ENCODE data around the gene RO60.

RO60 gene

GRCh38 chr1:193060938-193061337 is 1.5 kb downstream of the RO60 start:
- peak overlapping the region; percentile 96 for H3K9ac ChIP-seq (ENCODE audit: low read length)
- no peaks in the 10 kb centered on the region for H3K27me3 ChIP-seq (ENCODE audit: low read depth, low read length)
- H3K4me2 ChIP-seq (ENCODE audit: low read length) = peak overlapping the region; percentile 90
- H3K4me1 ChIP-seq (ENCODE audit: low read length) = peaks cover 39% of the 10 kb centered on the region
- H3K27ac ChIP-seq (ENCODE audit: low read length) = no peak overlapping the region
- peaks cover 99% of the 10 kb centered on the region for H3K79me2 ChIP-seq (ENCODE audit: low read length)
- TF ChIP-seq EZH2phosphoT487 (IDR thresholded peaks at IDR 0.05; ENCODE audit: low read depth) (no peak), CTCF (IDR thresholded peaks at IDR 0.05; ENCODE audit: low read depth, low read length) (no peak)
- no peak overlapping the region for H2AFZ ChIP-seq (ENCODE audit: low read depth, low read length)
- no peaks in the 10 kb centered on the region for H3K9me3 ChIP-seq (ENCODE audit: insufficient read depth, low read length)
- peaks cover 26% of the 10 kb centered on the region for H4K20me1 ChIP-seq (ENCODE audit: insufficient read depth, low read length)
- peak overlapping the region; percentile 87 for H3K4me3 ChIP-seq (ENCODE audit: low read length)
- H3K36me3 ChIP-seq (replicated peaks; ENCODE audit: low read depth, low read length) = peaks cover 17% of the 10 kb centered on the region

- peaks cover 10% of the 10 kb centered on the region for H3K36me3 ChIP-seq (replicated peaks; ENCODE audit: low read depth, low read length)
- no peaks in the 10 kb centered on the region for H3K27me3 ChIP-seq (ENCODE audit: low read depth, low read length)
- peaks cover 40% of the 10 kb centered on the region for H3K4me1 ChIP-seq (ENCODE audit: low read length)
- peaks cover 97% of the 10 kb centered on the region for H3K79me2 ChIP-seq (ENCODE audit: low read length)
- no peak overlapping the region for H3K9ac ChIP-seq (ENCODE audit: low read length)
- H3K4me3 ChIP-seq (ENCODE audit: low read length) = no peak overlapping the region
- H4K20me1 ChIP-seq (ENCODE audit: insufficient read depth, low read length) = peaks cover 17% of the 10 kb centered on the region
- H2AFZ ChIP-seq (ENCODE audit: low read depth, low read length) = no peak overlapping the region
- TF ChIP-seq EZH2phosphoT487 (IDR thresholded peaks at IDR 0.05; ENCODE audit: low read depth) (no peak), CTCF (IDR thresholded peaks at IDR 0.05; ENCODE audit: low read depth, low read length) (no peak)
- H3K9me3 ChIP-seq (ENCODE audit: insufficient read depth, low read length) = no peaks in the 10 kb centered on the region
- no peak overlapping the region for H3K4me2 ChIP-seq (ENCODE audit: low read length)
- H3K27ac ChIP-seq (ENCODE audit: low read length) = no peak overlapping the region
Observed at GRCh38 chr1:193062698-193063463, 3.5 kb downstream of the RO60 start.

- peak overlapping the region; percentile 52; the same call in 1 of the 2 replicates for H3K9ac ChIP-seq (ENCODE audit: low read length)
- H4K20me1 ChIP-seq (ENCODE audit: insufficient read depth, low read length) = peaks cover 12% of the 10 kb centered on the region
Observed at GRCh38 chr1:193065954-193066353, 6.5 kb downstream of the RO60 start.

More at GRCh38 chr1:193065954-193066353, 6.5 kb downstream of the RO60 start:
- Histone ChIP-seq H3K4me1 (ENCODE audit: low read length) (peaks cover 52% of the 10 kb centered on the region), H3K79me2 (ENCODE audit: low read length) (peaks cover 86% of the 10 kb centered on the region), H3K4me3 (ENCODE audit: low read length) (peak overlapping the region; percentile 71; the same call in 1 of the 2 replicates), H2AFZ (ENCODE audit: low read depth, low read length) (no peak overlapping the region), H3K27me3 (ENCODE audit: low read depth, low read length) (no peaks in the 10 kb centered on the region), H3K27ac (ENCODE audit: low read length) (peak overlapping the region; percentile 6), H3K36me3 (replicated peaks; ENCODE audit: low read depth, low read length) (peaks cover 13% of the 10 kb centered on the region), H3K9me3 (ENCODE audit: insufficient read depth, low read length) (no peaks in the 10 kb centered on the region), H3K4me2 (ENCODE audit: low read length) (peak overlapping the region; percentile 91)
- TF ChIP-seq EZH2phosphoT487 (IDR thresholded peaks at IDR 0.05; ENCODE audit: low read depth) (no peak), CTCF (IDR thresholded peaks at IDR 0.05; ENCODE audit: low read depth, low read length) (no peak)

All from OCI-LY3 (cell line).